Heart right ventricle (tissue), 16 donors: Measurements from ENCODE around the gene RCBTB2. TPM values are rescaled to one million over a fixed set of nuclear protein-coding genes. Genes with fewer than 3 reads are reported as not detected.

Experiments used
- ATAC-seq, 8 donors: fragments of 200-7000 bp; cut with Tn5 transposase; one replicate each; pipeline ENCODE4 v1.9.1; 2020; ENCODE audit warnings: mild to moderate bottlenecking in 8 of 8, moderate library complexity in 8 of 8, moderate number of reproducible peaks in 1 of 8
- DNase-seq, 2 donors: peaks; one replicate each; pipeline ENCODE4 v3.0.0-alpha.2; 2020
- H3K27ac ChIP-seq, 10 donors: fragments of 200-600 bp; sonication (generic) in 2 of 10; one replicate each; pipeline versions ENCODE4 v1.5.0 to v1.8.0; 2020 to 2022; ENCODE audit warnings: mild to moderate bottlenecking in 3 of 10
- H3K27me3 ChIP-seq, 7 donors: fragments of 200-600 bp; one replicate each; pipeline ENCODE4 v1.8.0; 2021 to 2022; ENCODE audit warnings: mild to moderate bottlenecking in 2 of 7
- H3K36me3 ChIP-seq, 9 donors: fragments of 200-600 bp; sonication (generic) in 1 of 9; one replicate each; pipeline versions ENCODE4 v1.5.0 to v1.8.0; 2020 to 2022; ENCODE audit warnings: mild to moderate bottlenecking in 2 of 9
- H3K4me1 ChIP-seq, 9 donors: fragments of 200-600 bp; sonication (generic) in 1 of 9; one replicate each; pipeline versions ENCODE4 v1.5.0 to v1.8.0; 2020 to 2022; ENCODE audit warnings: mild to moderate bottlenecking in 4 of 9
- H3K4me3 ChIP-seq, 10 donors: fragments of 200-600 bp; sonication (generic) in 2 of 10; one replicate each; pipeline versions ENCODE4 v1.5.0 to v1.8.0; 2020 to 2022; ENCODE audit warnings: mild to moderate bottlenecking in 7 of 10, moderate library complexity in 2 of 10
- H3K9me3 ChIP-seq, 11 donors: fragments of 200-600 bp in 10 of 11; sonication (generic) in 2 of 11; one replicate each; pipeline versions ENCODE4 v1.5.0 to v1.8.0; 2013 to 2022; ENCODE audit warnings: mild to moderate bottlenecking in 2 of 11, control low read depth in 1 of 11, moderate library complexity in 1 of 11
- WGBS, 2 donors: extraction: QIAGEN DNeasy Blood & Tissue Kit; methylation state at CpG; one replicate each; pipeline ENCODE4 v1.1.7; 2013; ENCODE audit warnings: inconsistent platforms in 1 of 2; 5-methylcytosine and 5-hydroxymethylcytosine counted together
- intact Hi-C, 10 donors: fragments of 100-400 bp; cut with DNase I; formaldehyde crosslinking; loops; one replicate each; pipeline versions ENCODE4 v1.11.1 to v1.14.2; 2022
- polyA plus RNA-seq, 2 donors: library from polyadenylated mRNA; stranded (reverse); fragments of 200-250 nt; gene quantifications; one replicate each; pipeline ENCODE4 v1.2.3, GENCODE V29; 2013
- total RNA-seq, 10 donors: library from RNA; stranded (reverse); fragmentation: NEBNext Ultra II Directional in 3 of 10; extraction: Animal tissue kit (Norgen Biotek cat#: 25700) in 3 of 10; gene quantifications; one replicate each; pipeline versions ENCODE4 v1.2.1 to v1.2.4, GENCODE V29; 2021 to 2023
- TF ChIP-seq, protein P1 (sequence below), 9 donors: fragments of 200-600 bp; sonication (generic) in 2 of 9; IDR thresholded peaks; one replicate each; pipeline versions ENCODE4 v1.5.0 to v1.8.0; 2021 to 2022; ENCODE audit warnings: antibody characterized with exemption in 9 of 9, mild to moderate bottlenecking in 5 of 9, moderate library complexity in 1 of 9
- donor health status: Arrhythmogenic right ventricular cardiomyopathy.
- donor health status: ischemic (EF 13 %, LVEDD 7.1; RV severe dilation, severe dysfunction).
- donor health status: healthy with polysubstance abuse.
- donor health status: DM: no; HTN: yes; CAD: no.
- donor health status: DM: no; HTN: no; CAD: no.
- donor health status: ischemic (EF 25% LVEDD 6.9; RV normal size, moderate dysfunction).
- donor health status: ischemic (EF 25% LVEDD 5.7; RV mildly dilated, moderate dysfunction).
- donor health status: healthy.
- donor health status: DM: yes; HTN: yes; CAD: no.
- donor health status: Ischemic cardiomyopathy.
- donor health status: ischemic (EF 35%, LVEDD 5.7; RV mildly dilated, moderate dysfunction).
- donor health status: nonischemic (EF 11% LVEDD 7.7; RV severe dilation, severe dysfunction).
- donor health status: DM: yes; HTN: yes; CAD: no.
- donor health status: PGD.
- donor health status: ischemic (EF 29% LVEDD 5.4; RV normal size, mild dysfunction).
- donor health status: nonischemic (EF 23%, LVEDD 6.1; RV moderate dilation, normal function).

Gene RCBTB2
- total and polyA plus RNA-seq, 12 donors = 4.9 to 22.9 (median 12.2) TPM

- TF ChIP-seq, protein P1, sequence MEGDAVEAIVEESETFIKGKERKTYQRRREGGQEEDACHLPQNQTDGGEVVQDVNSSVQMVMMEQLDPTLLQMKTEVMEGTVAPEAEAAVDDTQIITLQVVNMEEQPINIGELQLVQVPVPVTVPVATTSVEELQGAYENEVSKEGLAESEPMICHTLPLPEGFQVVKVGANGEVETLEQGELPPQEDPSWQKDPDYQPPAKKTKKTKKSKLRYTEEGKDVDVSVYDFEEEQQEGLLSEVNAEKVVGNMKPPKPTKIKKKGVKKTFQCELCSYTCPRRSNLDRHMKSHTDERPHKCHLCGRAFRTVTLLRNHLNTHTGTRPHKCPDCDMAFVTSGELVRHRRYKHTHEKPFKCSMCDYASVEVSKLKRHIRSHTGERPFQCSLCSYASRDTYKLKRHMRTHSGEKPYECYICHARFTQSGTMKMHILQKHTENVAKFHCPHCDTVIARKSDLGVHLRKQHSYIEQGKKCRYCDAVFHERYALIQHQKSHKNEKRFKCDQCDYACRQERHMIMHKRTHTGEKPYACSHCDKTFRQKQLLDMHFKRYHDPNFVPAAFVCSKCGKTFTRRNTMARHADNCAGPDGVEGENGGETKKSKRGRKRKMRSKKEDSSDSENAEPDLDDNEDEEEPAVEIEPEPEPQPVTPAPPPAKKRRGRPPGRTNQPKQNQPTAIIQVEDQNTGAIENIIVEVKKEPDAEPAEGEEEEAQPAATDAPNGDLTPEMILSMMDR (IDR thresholded peaks at IDR 0.05) = no peak
- H3K4me1 ChIP-seq = peaks cover 0 to 56% (median 25%) of the 10 kb centered on the region in 9 donors
These were observed 43.9 kb downstream of the RCBTB2 start for GRCh38 chr13:48488995-48489394.

GRCh38 chr13:48487968-48488367 lies 44.9 kb downstream of the RCBTB2 start:
- ATAC-seq = no peak
- TF ChIP-seq, protein P1 (IDR thresholded peaks at IDR 0.05) = no peak

More at GRCh38 chr13:48488995-48489394, 43.9 kb downstream of the RCBTB2 start:
- Histone ChIP-seq H3K36me3 (peaks cover 0 to 35% (median 0%) of the 10 kb centered on the region in 9 donors), H3K9me3 (peaks cover 0 to 8% (median 0%) of the 10 kb centered on the region in 11 donors), H3K27me3 (no peaks in the 10 kb centered on the region), H3K4me3 (no peak overlapping the region), H3K27ac (peak overlapping the region in 4 of 10 donors; percentile 1 to 90 (median 46))
- DNase-seq = no peak
- intact Hi-C loops = loop anchor here in 1 of 10 donors (10.0 kb wide), 1 partner anchor 64 kb away; no protein-coding TSS in a partner anchor
- ATAC-seq = no peak

GRCh38 chr13:48486836-48487235 lies 46.0 kb downstream of the RCBTB2 start:
- intact Hi-C loops = loop anchor here in 1 of 10 donors (10.0 kb wide), 1 partner anchor 62 kb away; no protein-coding TSS in a partner anchor
- H3K36me3 ChIP-seq = peaks cover 0 to 56% (median 0%) of the 10 kb centered on the region in 9 donors
- DNase-seq (no peak), ATAC-seq (no peak)
- TF ChIP-seq, protein P1 (IDR thresholded peaks at IDR 0.05) = no peak
- H3K4me3 ChIP-seq = no peak overlapping the region
- WGBS, 2 donors = 83 to 84% methylated on average over 5 of the region's 5 CpGs
- no peak overlapping the region for H3K27ac ChIP-seq
- peaks cover 0 to 8% (median 0%) of the 10 kb centered on the region in 11 donors for H3K9me3 ChIP-seq
- H3K4me1 ChIP-seq = peaks cover 0 to 38% (median 9%) of the 10 kb centered on the region in 9 donors
- no peaks in the 10 kb centered on the region for H3K27me3 ChIP-seq

More at GRCh38 chr13:48487968-48488367, 44.9 kb downstream of the RCBTB2 start:
- H3K9me3 ChIP-seq = peaks cover 0 to 8% (median 0%) of the 10 kb centered on the region in 11 donors
- H3K27ac ChIP-seq = no peak overlapping the region
- WGBS, 2 donors = 90 to 97% methylated on average over 2 of the region's 2 CpGs
- H3K4me3 ChIP-seq = no peak overlapping the region
- intact Hi-C loops = loop anchor here in 1 of 10 donors (10.0 kb wide), 1 partner anchor 63 kb away; no protein-coding TSS in a partner anchor
- H3K36me3 ChIP-seq = peaks cover 0 to 45% (median 0%) of the 10 kb centered on the region in 9 donors
- DNase-seq = no peak
- H3K4me1 ChIP-seq = peaks cover 0 to 47% (median 17%) of the 10 kb centered on the region in 9 donors
- H3K27me3 ChIP-seq = no peaks in the 10 kb centered on the region

- Histone ChIP-seq H3K27me3 (no peaks in the 10 kb centered on the region), H3K36me3 (peaks cover 0 to 61% (median 0%) of the 10 kb centered on the region in 9 donors), H3K4me1 (peaks cover 0 to 33% (median 5%) of the 10 kb centered on the region in 9 donors), H3K27ac (peak overlapping the region in 1 of 10 donors; percentile 16), H3K4me3 (no peak overlapping the region), H3K9me3 (peaks cover 0 to 8% (median 0%) of the 10 kb centered on the region in 11 donors)
- no peak for DNase-seq
- no peak for ATAC-seq
- intact Hi-C loops = loop anchor here in 1 of 10 donors (10.0 kb wide), 1 partner anchor 62 kb away; no protein-coding TSS in a partner anchor
- TF ChIP-seq, protein P1 (IDR thresholded peaks at IDR 0.05) = no peak
These were observed 46.5 kb downstream of the RCBTB2 start for GRCh38 chr13:48486362-48486761.
